Spleen (tissue), 7 donors: ENCODE measurements around the gene IER5.

Source experiments
- POLR2A ChIP-seq, 3 donors: fragments of 450-650 bp; IDR thresholded peaks; one replicate each; pipeline ENCODE4 v1.5.1; 2017; ENCODE audit warnings: antibody characterized with exemption in 3 of 3, mild to moderate bottlenecking in 1 of 3
- POLR2AphosphoS5 ChIP-seq, 3 donors: sonication (generic); formaldehyde crosslinking; IDR thresholded peaks; one replicate each; pipeline ENCODE4 v1.5.1; 2017; ENCODE audit warnings: antibody characterized with exemption in 3 of 3
- TF ChIP-seq, protein P1 (sequence below), 11 experiments: fragments of 200-600 bp in 7 of 11; fragments of 450-650 bp in 4 of 11; sonication (generic) in 4 of 11; IDR thresholded peaks in 8 of 11; conservative IDR thresholded peaks in 3 of 11; 1 replicate in 7 of 11; 2 replicates in 4 of 11; pipeline versions ENCODE4 v1.4.0 to v1.8.0; 2016 to 2021; ENCODE audit warnings: antibody characterized with exemption in 11 of 11, inconsistent platforms in 4 of 11, mild to moderate bottlenecking in 1 of 11
- donor health status: DM: no; HTN: no; CAD: no; lungs with moderate emphysema.
- donor health status: DM: no; HTN: no; CAD: no.
- donor health status: DM: no; HTN: no; CAD: no.

DNA sequence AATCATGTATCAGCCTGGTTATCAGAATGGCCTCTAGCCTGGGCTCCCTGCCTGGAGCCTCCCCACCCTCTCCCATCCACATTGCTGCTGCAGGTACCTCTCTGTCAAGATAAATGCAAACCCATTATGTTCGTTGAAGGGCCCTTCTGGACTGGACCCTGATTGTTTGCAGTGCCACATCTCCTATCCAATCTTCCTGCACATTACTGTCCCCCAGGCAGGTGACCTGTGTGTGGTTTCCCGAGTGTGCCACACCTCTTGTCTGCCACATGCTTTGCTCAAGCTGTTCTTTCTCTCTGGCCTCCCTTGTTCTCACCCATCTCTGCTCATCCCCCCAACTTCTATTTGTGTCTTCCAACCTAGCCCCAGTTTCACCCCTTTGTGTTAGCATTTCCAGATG, 32.4 kb downstream of the IER5 start:
- TF ChIP-seq, protein P1, sequence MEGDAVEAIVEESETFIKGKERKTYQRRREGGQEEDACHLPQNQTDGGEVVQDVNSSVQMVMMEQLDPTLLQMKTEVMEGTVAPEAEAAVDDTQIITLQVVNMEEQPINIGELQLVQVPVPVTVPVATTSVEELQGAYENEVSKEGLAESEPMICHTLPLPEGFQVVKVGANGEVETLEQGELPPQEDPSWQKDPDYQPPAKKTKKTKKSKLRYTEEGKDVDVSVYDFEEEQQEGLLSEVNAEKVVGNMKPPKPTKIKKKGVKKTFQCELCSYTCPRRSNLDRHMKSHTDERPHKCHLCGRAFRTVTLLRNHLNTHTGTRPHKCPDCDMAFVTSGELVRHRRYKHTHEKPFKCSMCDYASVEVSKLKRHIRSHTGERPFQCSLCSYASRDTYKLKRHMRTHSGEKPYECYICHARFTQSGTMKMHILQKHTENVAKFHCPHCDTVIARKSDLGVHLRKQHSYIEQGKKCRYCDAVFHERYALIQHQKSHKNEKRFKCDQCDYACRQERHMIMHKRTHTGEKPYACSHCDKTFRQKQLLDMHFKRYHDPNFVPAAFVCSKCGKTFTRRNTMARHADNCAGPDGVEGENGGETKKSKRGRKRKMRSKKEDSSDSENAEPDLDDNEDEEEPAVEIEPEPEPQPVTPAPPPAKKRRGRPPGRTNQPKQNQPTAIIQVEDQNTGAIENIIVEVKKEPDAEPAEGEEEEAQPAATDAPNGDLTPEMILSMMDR (IDR thresholded peaks at IDR 0.05 in 8 of 11, conservative IDR thresholded peaks at IDR 0.05 in 3 of 11), result no peak
- no peak for TF ChIP-seq POLR2A (IDR thresholded peaks at IDR 0.05)
- no peak for TF ChIP-seq POLR2AphosphoS5 (IDR thresholded peaks at IDR 0.05)
